ENCODE measurements around the gene HTR7.

GRCh38 chr10:90801608-90802007 is 56.2 kb downstream of the HTR7 start:
- TF ChIP-seq CTCF (IDR thresholded peaks at IDR 0.05; ENCODE audit: low read length) (no peak), EZH2 (IDR thresholded peaks at IDR 0.05; ENCODE audit: borderline replicate concordance, low read length) (no peak)

All from OCI-LY1 (cell line).